ENCODE data around the gene TEAD4. TPM values are rescaled to one million over a fixed set of nuclear protein-coding genes. Genes with fewer than 3 reads are reported as not detected.

Gene TEAD4
- total and polyA plus RNA-seq, 10 donors: 5.1 to 24.2 (median 17.4) TPM

DNA sequence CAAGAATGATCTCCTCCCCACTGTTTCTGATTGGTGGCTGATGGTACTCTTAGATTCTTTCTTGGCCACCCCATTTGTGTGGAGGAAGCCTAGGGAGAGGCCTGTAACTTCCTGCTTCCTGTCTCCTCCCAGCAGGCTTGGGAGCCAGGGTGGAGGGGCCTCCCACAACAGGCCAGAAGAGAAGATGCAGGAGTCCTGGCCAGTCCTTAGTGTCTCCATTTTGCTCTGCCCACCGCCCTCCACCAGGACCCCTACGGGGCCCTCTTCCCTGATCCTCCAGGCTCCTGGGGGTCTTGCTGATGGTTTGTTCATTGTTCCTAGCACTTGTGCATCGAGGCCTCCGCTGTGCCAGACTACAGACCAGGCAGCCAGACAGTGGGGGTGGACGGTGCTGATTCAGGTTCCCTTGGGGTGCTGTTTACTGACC, 124.7 kb downstream of the TEAD4 start:
- DNase-seq: peak; percentile 76
- peak overlapping the region in 6 of 8 donors; percentile 26 to 71 (median 60) for H3K27ac ChIP-seq
- H3K9me3 ChIP-seq: no peaks in the 10 kb centered on the region
- H3K27me3 ChIP-seq (replicated peaks in 1 of 7): no peaks in the 10 kb centered on the region
- H3K4me1 ChIP-seq: peaks cover 0 to 59% (median 21%) of the 10 kb centered on the region in 6 donors
- no peak for TF ChIP-seq CTCF (IDR thresholded peaks at IDR 0.05 in 8 of 11, conservative IDR thresholded peaks at IDR 0.05 in 3 of 11)
- peak in 2 of 3 donors; percentile 58 to 62 for TF ChIP-seq POLR2AphosphoS5 (IDR thresholded peaks at IDR 0.05)
- WGBS, 5 donors: 72 to 87% (median 85%) methylated on average over 3 to 5 of the region's 5 CpGs
- intact Hi-C loops (cut with DNase I; ENCODE audit: low total_unique reads): no loop called here
- H3K36me3 ChIP-seq: no peaks in the 10 kb centered on the region
- H3K4me3 ChIP-seq: no peak overlapping the region

GRCh38 chr12:3084742-3085141, 125.5 kb downstream of the TEAD4 start:
- H3K4me3 ChIP-seq: no peak overlapping the region
- no peak for TF ChIP-seq POLR2A (IDR thresholded peaks at IDR 0.05)
- no peak for TF ChIP-seq POLR2AphosphoS5 (IDR thresholded peaks at IDR 0.05)
- TF ChIP-seq CTCF (IDR thresholded peaks at IDR 0.05 in 8 of 11, conservative IDR thresholded peaks at IDR 0.05 in 3 of 11): no peak
- intact Hi-C loops (cut with DNase I; ENCODE audit: low total_unique reads): no loop called here
- H3K9me3 ChIP-seq: no peaks in the 10 kb centered on the region
- 92 to 94% (median 94%) methylated on average over 12 of the region's 12 CpGs for WGBS, 5 donors
- peak; percentile 54 for DNase-seq
- H3K36me3 ChIP-seq: no peaks in the 10 kb centered on the region
- H3K4me1 ChIP-seq: peaks cover 0 to 52% (median 20%) of the 10 kb centered on the region in 6 donors
- H3K27me3 ChIP-seq (replicated peaks in 1 of 7): no peaks in the 10 kb centered on the region
- peak overlapping the region in 3 of 8 donors; percentile 44 to 71 (median 58) for H3K27ac ChIP-seq

DNA sequence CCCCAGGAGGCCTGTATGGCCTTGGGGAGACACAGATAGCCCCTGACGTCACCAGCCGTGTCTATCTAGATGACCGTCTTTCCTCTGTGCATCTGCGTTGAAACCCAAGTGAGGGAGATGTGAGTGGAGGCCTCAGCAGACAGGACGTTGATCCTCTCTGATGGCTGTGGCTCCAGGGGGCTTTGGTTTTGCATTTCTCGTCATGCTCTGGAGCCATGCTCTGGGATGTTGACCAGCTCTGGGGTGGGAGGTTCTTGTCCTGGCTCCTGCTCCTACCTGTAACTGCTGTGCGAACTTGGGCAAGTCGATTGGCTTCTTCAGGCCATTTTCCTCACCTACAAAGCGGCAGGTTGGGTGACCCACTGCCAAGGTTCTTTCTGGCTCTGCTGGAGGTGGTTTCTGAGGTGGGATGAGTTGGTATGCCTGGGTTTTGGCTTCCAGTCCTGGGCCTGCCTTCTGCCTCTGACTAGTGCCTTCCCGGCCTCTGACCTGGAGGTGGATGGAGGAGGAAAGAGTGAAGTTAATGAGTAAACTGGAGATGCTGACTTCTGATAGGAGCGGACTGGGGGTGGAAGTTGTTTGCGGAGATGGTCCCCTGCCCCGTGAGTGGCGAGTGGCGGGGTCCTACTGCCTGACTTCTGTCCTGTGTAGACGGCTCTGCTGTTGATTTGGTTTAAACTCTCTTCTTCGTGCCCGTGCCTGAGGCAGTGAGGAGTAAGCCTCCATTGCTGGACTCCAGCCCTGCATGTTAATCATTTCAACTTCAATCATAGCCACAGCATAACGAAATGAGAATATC, 126.3 kb downstream of the TEAD4 start:
- TF ChIP-seq CTCF (IDR thresholded peaks at IDR 0.05 in 8 of 11, conservative IDR thresholded peaks at IDR 0.05 in 3 of 11): no peak
- TF ChIP-seq POLR2A (IDR thresholded peaks at IDR 0.05): no peak
- no peak for TF ChIP-seq POLR2AphosphoS5 (IDR thresholded peaks at IDR 0.05)
- H3K4me3 ChIP-seq: no peak overlapping the region
- 71 to 80% (median 78%) methylated on average over 17 to 19 of the region's 19 CpGs for WGBS, 5 donors
- H3K36me3 ChIP-seq: no peaks in the 10 kb centered on the region
- intact Hi-C loops (cut with DNase I; ENCODE audit: low total_unique reads): no loop called here
- H3K27me3 ChIP-seq (replicated peaks in 1 of 7): no peaks in the 10 kb centered on the region
- no peaks in the 10 kb centered on the region for H3K9me3 ChIP-seq
- H3K27ac ChIP-seq: peak overlapping the region in 5 of 8 donors; percentile 5 to 71 (median 39)
- DNase-seq: peak; percentile 42
- peaks cover 0 to 48% (median 20%) of the 10 kb centered on the region in 6 donors for H3K4me1 ChIP-seq

GRCh38 chr12:3086211-3086610, 127.0 kb downstream of the TEAD4 start:
- DNase-seq: no peak
- Histone ChIP-seq H3K36me3 (no peaks in the 10 kb centered on the region), H3K27me3 (replicated peaks in 1 of 7) (no peaks in the 10 kb centered on the region), H3K4me3 (no peak overlapping the region), H3K9me3 (no peaks in the 10 kb centered on the region), H3K4me1 (peaks cover 0 to 46% (median 20%) of the 10 kb centered on the region in 6 donors), H3K27ac (peak overlapping the region in 5 of 8 donors; percentile 5 to 71 (median 39))
- intact Hi-C loops (cut with DNase I; ENCODE audit: low total_unique reads): no loop called here
- 67 to 85% (median 74%) methylated on average over 4 of the region's 4 CpGs for WGBS, 5 donors
- no peak for TF ChIP-seq CTCF (IDR thresholded peaks at IDR 0.05 in 8 of 11, conservative IDR thresholded peaks at IDR 0.05 in 3 of 11)

All from spleen (tissue), 11 donors.